PFSK-1 (cell line): Measurements from ENCODE around the gene FMN1.

Experiments
- FOXP2 ChIP-seq: optimal IDR thresholded peaks from 2 replicates; pipeline ENCODE3; 2011; ENCODE audit warnings: borderline replicate concordance, control low read depth, inconsistent platforms; ENCODE audit not compliant: insufficient read depth; ENCODE audit errors: extremely low read length, extremely low read depth
- POLR2AphosphoS5 ChIP-seq: IDR thresholded peaks from 2 replicates; pipeline ENCODE4 v1.6.1; 2012; ENCODE audit warnings: low read depth, mild to moderate bottlenecking, control low read depth, low read length, moderate library complexity
- SIN3A ChIP-seq: IDR thresholded peaks from 2 replicates; pipeline ENCODE4 v1.6.1; 2012; ENCODE audit warnings: mild to moderate bottlenecking, low read length, moderate library complexity, borderline replicate concordance; ENCODE audit not compliant: insufficient read depth
- TAF1 ChIP-seq: IDR thresholded peaks from 2 replicates; pipeline ENCODE4 v1.6.1; 2012; ENCODE audit warnings: low read length, control low read depth, borderline replicate concordance; ENCODE audit not compliant: insufficient read depth
- TF ChIP-seq, protein P1 (sequence below), 2 experiments: IDR thresholded peaks; 2 replicates each; pipeline versions ENCODE4 v1.6.1 to v1.8.0; 2011 to 2012; ENCODE audit warnings: low read depth in 2 of 2, low read length in 2 of 2, control low read depth in 1 of 2, inconsistent platforms in 1 of 2, mild to moderate bottlenecking in 1 of 2, moderate library complexity in 1 of 2; ENCODE audit not compliant: insufficient read depth in 1 of 2

FMN1 gene

DNA sequence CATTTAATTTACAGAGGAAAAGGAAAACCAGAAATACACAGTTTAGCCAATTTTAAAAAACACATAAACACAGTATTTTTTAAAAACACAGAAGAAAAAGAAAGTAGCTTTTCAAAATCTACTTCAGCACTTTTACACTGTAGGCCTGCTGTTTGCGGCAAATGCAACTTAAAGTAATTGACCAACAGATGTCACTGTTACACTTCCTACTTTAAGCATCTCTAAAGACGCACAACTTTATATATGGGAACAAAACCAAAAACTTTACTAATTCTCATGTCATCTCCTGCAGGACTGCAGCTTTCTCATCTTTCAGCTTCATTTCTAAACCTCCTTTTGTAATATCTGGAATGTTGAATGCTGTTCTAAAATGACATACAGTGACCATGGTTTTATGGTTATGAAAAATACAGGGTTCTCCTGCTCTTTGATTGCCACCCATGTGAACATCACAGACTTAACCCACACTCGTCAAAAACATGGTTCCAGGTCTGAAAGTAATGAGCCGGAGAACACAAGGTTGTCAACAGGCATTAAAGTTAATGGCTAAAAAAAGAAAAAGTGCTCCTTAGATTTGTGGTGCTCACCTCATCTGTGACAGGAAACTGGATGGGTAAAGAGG lies 107.9 kb downstream of the FMN1 start:
- no peak for TF ChIP-seq POLR2AphosphoS5
- no peak for TF ChIP-seq TAF1
- no peak for TF ChIP-seq FOXP2
- TF ChIP-seq SIN3A: no peak
- TF ChIP-seq, protein P1, sequence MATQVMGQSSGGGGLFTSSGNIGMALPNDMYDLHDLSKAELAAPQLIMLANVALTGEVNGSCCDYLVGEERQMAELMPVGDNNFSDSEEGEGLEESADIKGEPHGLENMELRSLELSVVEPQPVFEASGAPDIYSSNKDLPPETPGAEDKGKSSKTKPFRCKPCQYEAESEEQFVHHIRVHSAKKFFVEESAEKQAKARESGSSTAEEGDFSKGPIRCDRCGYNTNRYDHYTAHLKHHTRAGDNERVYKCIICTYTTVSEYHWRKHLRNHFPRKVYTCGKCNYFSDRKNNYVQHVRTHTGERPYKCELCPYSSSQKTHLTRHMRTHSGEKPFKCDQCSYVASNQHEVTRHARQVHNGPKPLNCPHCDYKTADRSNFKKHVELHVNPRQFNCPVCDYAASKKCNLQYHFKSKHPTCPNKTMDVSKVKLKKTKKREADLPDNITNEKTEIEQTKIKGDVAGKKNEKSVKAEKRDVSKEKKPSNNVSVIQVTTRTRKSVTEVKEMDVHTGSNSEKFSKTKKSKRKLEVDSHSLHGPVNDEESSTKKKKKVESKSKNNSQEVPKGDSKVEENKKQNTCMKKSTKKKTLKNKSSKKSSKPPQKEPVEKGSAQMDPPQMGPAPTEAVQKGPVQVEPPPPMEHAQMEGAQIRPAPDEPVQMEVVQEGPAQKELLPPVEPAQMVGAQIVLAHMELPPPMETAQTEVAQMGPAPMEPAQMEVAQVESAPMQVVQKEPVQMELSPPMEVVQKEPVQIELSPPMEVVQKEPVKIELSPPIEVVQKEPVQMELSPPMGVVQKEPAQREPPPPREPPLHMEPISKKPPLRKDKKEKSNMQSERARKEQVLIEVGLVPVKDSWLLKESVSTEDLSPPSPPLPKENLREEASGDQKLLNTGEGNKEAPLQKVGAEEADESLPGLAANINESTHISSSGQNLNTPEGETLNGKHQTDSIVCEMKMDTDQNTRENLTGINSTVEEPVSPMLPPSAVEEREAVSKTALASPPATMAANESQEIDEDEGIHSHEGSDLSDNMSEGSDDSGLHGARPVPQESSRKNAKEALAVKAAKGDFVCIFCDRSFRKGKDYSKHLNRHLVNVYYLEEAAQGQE (IDR thresholded peaks at IDR 0.05; ENCODE audit: insufficient read depth in 1 of 2, low read depth in 2 of 2, low read length in 2 of 2): no peak

DNA sequence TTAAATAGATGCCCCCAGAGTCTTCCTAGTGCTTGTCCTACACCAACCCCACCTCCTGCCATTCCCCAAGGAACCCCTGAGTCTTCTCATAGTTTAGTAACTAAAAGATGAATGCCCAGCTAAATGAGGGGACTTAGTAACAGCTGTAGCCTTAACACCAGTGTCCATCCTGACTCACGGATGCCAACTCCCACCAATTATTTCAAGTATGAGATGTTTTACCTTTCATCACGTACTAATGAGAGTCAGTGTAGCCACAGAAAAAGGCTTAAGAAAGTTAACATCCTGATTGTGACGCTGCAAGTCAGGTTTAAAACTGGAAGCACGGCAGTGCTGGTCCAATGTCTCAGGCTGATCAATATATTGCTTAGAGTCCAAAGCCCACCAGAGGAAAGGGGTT lies 109.9 kb downstream of the FMN1 start:
- TF ChIP-seq TAF1: no peak

GRCh38 chr15:33083232-33084081 lies 111.1 kb downstream of the FMN1 start:
- TF ChIP-seq FOXP2 (no peak), SIN3A (no peak), TAF1 (no peak), POLR2AphosphoS5 (no peak)
- TF ChIP-seq, protein P1 (IDR thresholded peaks at IDR 0.05; ENCODE audit: insufficient read depth in 1 of 2, low read depth in 2 of 2, low read length in 2 of 2): no peak

DNA sequence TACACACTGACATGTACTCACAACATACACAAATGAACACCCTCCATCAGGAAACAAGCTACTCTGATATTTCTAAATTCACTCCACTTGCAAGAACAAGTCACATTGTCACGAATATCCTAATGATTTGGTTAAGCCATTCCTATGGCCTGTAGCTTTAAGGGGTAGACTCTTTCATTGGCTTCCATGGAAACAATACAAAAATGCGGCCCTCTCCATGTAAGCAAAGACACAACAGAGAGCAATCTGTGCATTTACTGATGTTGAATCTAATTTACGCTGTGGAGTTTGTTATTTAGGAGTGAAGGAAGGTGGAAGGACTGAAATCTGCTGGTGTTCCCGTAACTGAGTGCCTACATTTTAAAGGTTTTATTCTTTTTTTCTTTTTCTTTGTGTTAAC lies 114.5 kb downstream of the FMN1 start:
- TF ChIP-seq SIN3A (no peak), TAF1 (no peak), POLR2AphosphoS5 (no peak), FOXP2 (no peak)
- TF ChIP-seq, protein P1 (IDR thresholded peaks at IDR 0.05; ENCODE audit: insufficient read depth in 1 of 2, low read depth in 2 of 2, low read length in 2 of 2): no peak

DNA sequence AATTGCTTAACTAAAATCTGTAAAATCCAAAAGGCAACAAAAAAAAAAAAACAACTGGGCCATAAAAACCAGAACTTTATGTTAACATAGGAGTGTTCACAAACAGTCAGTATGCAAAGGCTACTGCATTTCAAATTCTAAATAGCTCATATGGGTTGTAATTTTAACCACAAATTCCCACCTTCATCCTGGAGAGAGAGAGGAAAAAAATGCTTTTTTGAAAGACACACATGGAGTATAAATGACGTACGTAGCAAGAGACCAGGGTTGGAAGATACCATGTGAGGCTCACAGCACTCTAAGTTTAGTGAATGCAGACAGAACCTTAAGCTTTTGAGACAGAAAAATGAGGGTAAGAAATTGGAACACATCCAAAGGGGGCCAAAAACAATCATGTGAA lies 115.9 kb downstream of the FMN1 start:
- TF ChIP-seq, protein P1 (IDR thresholded peaks at IDR 0.05; ENCODE audit: insufficient read depth in 1 of 2, low read depth in 2 of 2, low read length in 2 of 2): no peak
- no peak for TF ChIP-seq FOXP2
- no peak for TF ChIP-seq POLR2AphosphoS5
- no peak for TF ChIP-seq TAF1
- TF ChIP-seq SIN3A: no peak
